ENCODE measurements around the gene RNF32. TPM values are rescaled to one million over a fixed set of nuclear protein-coding genes. Genes with fewer than 3 reads are reported as not detected.

Gene RNF32
- total and polyA plus RNA-seq, 5 donors from 2014 or later, result 0.81 to 5.4 (median 1.6) TPM

GRCh38 chr7:156604311-156604710, 36.3 kb upstream of the RNF32 start:
- Mint-ChIP-seq H3K4me3 (no peak overlapping the region), H3K27me3 (peaks cover 36% of the 10 kb centered on the region), H3K4me1 (peaks cover 0 to 11% (median 6%) of the 10 kb centered on the region in 4 donors), H3K36me3 (no peaks in the 10 kb centered on the region), H3K9me3 (no peaks in the 10 kb centered on the region), H3K27ac (no peak overlapping the region)
- Histone ChIP-seq H3K27me3 (ENCODE audit: control insufficient read depth, insufficient read depth, low read length) (no peaks in the 10 kb centered on the region), H3K36me3 (ENCODE audit: control insufficient read depth, insufficient read depth, low read length) (no peaks in the 10 kb centered on the region), H3K4me1 (ENCODE audit: control insufficient read depth, insufficient read depth, low read length, poor library complexity, severe bottlenecking) (peaks cover 10% of the 10 kb centered on the region), H3K9me3 (ENCODE audit: control insufficient read depth in 2 of 2, low read length in 2 of 2) (no peaks in the 10 kb centered on the region), H3K27ac (ENCODE audit: insufficient read depth, low read length, poor library complexity, severe bottlenecking) (no peak overlapping the region), H3K4me3 (ENCODE audit: low read depth, low read length) (no peak overlapping the region)
- DNase-seq, result no peak
- ATAC-seq (ENCODE audit: low read depth in 2 of 2), result no peak

DNA sequence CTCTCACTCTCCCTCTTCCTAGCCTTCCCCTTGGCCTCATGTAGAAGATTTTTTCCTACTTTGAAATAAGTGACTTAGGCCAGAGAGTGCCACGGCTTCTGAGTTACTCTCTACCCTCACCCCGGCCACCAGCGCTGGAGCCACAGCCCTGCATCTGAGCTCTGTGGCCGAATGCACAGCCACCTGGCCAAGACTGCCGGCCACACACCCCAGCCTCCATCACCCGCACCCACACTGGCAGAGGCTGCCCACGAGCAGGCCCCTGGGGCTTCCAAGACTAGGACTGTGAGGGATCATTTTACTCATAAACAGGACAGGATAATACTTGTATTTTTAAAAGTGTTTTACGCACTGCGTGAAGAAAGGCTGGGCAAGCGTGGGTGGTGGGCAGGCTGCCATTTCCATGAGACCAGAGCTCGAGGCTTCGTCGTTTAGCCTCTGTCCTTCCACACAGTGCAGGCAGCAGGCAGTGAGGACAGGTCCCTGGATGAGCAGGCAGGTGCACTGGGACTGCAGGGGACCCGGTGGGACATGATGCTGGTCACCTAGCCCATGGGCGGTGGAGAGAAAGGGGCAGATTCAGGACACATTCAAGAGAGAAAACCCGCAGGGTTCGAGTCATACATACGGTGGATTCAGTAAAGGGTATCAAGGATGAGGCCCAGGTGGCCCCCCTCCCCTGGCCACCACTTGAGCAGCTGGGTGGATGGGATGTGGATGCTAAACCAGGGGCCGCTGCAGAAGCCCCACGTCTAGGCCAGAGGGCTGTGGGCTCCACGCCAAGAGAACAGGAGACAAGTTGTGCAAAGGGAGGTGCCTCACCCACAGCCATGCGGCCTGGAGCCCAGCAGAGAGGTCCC, 35.5 kb upstream of the RNF32 start:
- no peak overlapping the region for H3K27ac Mint-ChIP-seq

GRCh38 chr7:156606135-156606534, 34.4 kb upstream of the RNF32 start:
- no peak overlapping the region for H3K27ac ChIP-seq (ENCODE audit: insufficient read depth, low read length, poor library complexity, severe bottlenecking)
- peaks cover 4% of the 10 kb centered on the region for H3K27me3 ChIP-seq (ENCODE audit: control insufficient read depth, insufficient read depth, low read length)
- no peaks in the 10 kb centered on the region for H3K36me3 Mint-ChIP-seq
- peaks cover 10% of the 10 kb centered on the region for H3K4me1 ChIP-seq (ENCODE audit: control insufficient read depth, insufficient read depth, low read length, poor library complexity, severe bottlenecking)
- ATAC-seq (ENCODE audit: low read depth in 2 of 2) (no peak), DNase-seq (no peak)
- H3K4me3 ChIP-seq (ENCODE audit: low read depth, low read length), result no peak overlapping the region
- no peaks in the 10 kb centered on the region for H3K36me3 ChIP-seq (ENCODE audit: control insufficient read depth, insufficient read depth, low read length)
- H3K4me1 Mint-ChIP-seq, result peaks cover 0 to 14% (median 7%) of the 10 kb centered on the region in 4 donors
- no peak overlapping the region for H3K4me3 Mint-ChIP-seq
- no peaks in the 10 kb centered on the region for H3K9me3 Mint-ChIP-seq
- no peak overlapping the region for H3K27ac Mint-ChIP-seq
- peaks cover 43% of the 10 kb centered on the region for H3K27me3 Mint-ChIP-seq
- H3K9me3 ChIP-seq (ENCODE audit: control insufficient read depth in 2 of 2, low read length in 2 of 2), result no peaks in the 10 kb centered on the region

More for the DNA sequence above, 35.5 kb upstream of the RNF32 start:
- peaks cover 36% of the 10 kb centered on the region for H3K27me3 Mint-ChIP-seq
- Histone ChIP-seq H3K27ac (ENCODE audit: insufficient read depth, low read length, poor library complexity, severe bottlenecking) (no peak overlapping the region), H3K9me3 (ENCODE audit: control insufficient read depth in 2 of 2, low read length in 2 of 2) (no peaks in the 10 kb centered on the region), H3K36me3 (ENCODE audit: control insufficient read depth, insufficient read depth, low read length) (no peaks in the 10 kb centered on the region), H3K4me1 (ENCODE audit: control insufficient read depth, insufficient read depth, low read length, poor library complexity, severe bottlenecking) (peaks cover 10% of the 10 kb centered on the region), H3K4me3 (ENCODE audit: low read depth, low read length) (no peak overlapping the region), H3K27me3 (ENCODE audit: control insufficient read depth, insufficient read depth, low read length) (peaks cover 4% of the 10 kb centered on the region)
- ATAC-seq (ENCODE audit: low read depth in 2 of 2), result no peak
- no peaks in the 10 kb centered on the region for H3K9me3 Mint-ChIP-seq
- peak overlapping the region in 1 of 4 donors; percentile 11 for H3K4me3 Mint-ChIP-seq
- no peaks in the 10 kb centered on the region for H3K36me3 Mint-ChIP-seq
- no peak for DNase-seq
- peaks cover 0 to 11% (median 6%) of the 10 kb centered on the region in 4 donors for H3K4me1 Mint-ChIP-seq

GRCh38 chr7:156606691-156607331, 33.8 kb upstream of the RNF32 start:
- ATAC-seq (ENCODE audit: low read depth in 2 of 2) (no peak), DNase-seq (no peak)
- Histone ChIP-seq H3K36me3 (ENCODE audit: control insufficient read depth, insufficient read depth, low read length) (no peaks in the 10 kb centered on the region), H3K27ac (ENCODE audit: insufficient read depth, low read length, poor library complexity, severe bottlenecking) (no peak overlapping the region), H3K9me3 (ENCODE audit: control insufficient read depth in 2 of 2, low read length in 2 of 2) (no peaks in the 10 kb centered on the region), H3K4me1 (ENCODE audit: control insufficient read depth, insufficient read depth, low read length, poor library complexity, severe bottlenecking) (peaks cover 11% of the 10 kb centered on the region), H3K4me3 (ENCODE audit: low read depth, low read length) (no peak overlapping the region), H3K27me3 (ENCODE audit: control insufficient read depth, insufficient read depth, low read length) (peaks cover 4% of the 10 kb centered on the region)
- no peaks in the 10 kb centered on the region for H3K36me3 Mint-ChIP-seq
- peak overlapping the region in 2 of 4 donors; percentile 13 to 29 for H3K4me3 Mint-ChIP-seq
- no peak overlapping the region for H3K27ac Mint-ChIP-seq
- no peaks in the 10 kb centered on the region for H3K9me3 Mint-ChIP-seq
- H3K4me1 Mint-ChIP-seq, result peaks cover 0 to 14% (median 7%) of the 10 kb centered on the region in 4 donors
- H3K27me3 Mint-ChIP-seq, result peaks cover 47% of the 10 kb centered on the region

DNA sequence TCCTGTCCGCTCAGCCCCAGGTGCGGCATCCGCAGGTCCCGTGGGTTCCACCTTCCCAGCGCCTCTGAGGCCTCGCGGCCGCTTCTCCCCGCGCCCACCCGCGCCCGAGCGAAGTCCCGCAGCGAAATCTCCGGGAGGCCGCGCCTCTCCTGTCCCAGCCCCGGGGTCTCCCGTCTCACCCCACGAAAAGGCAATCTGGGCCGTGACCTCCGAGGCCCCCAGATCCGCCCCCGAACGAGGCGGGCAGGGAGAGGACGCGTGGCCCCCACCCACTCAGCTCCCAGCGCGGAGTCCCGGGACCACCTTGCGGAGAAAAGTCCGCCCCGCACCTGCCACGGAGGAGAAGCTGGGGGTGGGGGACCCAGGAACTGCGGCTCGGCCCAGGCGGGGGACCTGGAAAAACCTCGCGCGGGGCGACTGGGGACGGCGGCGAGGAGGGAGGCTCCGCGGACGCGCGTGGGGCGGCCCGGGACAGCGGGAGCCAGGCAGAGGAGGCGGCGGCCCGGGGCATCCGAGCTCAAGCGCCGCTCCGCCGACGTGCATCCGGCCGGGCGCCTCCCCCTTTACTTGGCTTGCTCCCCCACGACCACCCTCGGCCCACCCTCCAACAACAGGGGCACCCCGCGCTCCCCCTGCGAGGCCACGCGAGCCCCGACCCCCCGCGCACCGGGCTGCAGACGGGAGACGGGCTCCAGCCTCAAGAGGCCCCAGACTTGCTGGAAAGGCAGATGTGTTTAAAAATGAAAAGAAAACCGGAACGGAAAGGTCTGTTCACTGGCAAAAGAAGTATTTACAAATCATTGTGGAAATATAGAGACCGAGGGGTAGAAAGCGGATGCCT, 33.0 kb upstream of the RNF32 start:
- no peak for DNase-seq
- H3K4me1 Mint-ChIP-seq, result peaks cover 0 to 21% (median 14%) of the 10 kb centered on the region in 4 donors
- Histone ChIP-seq H3K36me3 (ENCODE audit: control insufficient read depth, insufficient read depth, low read length) (no peaks in the 10 kb centered on the region), H3K27ac (ENCODE audit: insufficient read depth, low read length, poor library complexity, severe bottlenecking) (no peak overlapping the region), H3K27me3 (ENCODE audit: control insufficient read depth, insufficient read depth, low read length) (peaks cover 4% of the 10 kb centered on the region), H3K9me3 (ENCODE audit: control insufficient read depth in 2 of 2, low read length in 2 of 2) (no peaks in the 10 kb centered on the region), H3K4me1 (ENCODE audit: control insufficient read depth, insufficient read depth, low read length, poor library complexity, severe bottlenecking) (peaks cover 19% of the 10 kb centered on the region), H3K4me3 (ENCODE audit: low read depth, low read length) (no peak overlapping the region)
- no peak for ATAC-seq (ENCODE audit: low read depth in 2 of 2)
- H3K9me3 Mint-ChIP-seq, result no peaks in the 10 kb centered on the region
- H3K27me3 Mint-ChIP-seq, result peaks cover 48% of the 10 kb centered on the region
- H3K27ac Mint-ChIP-seq, result no peak overlapping the region
- no peaks in the 10 kb centered on the region for H3K36me3 Mint-ChIP-seq
- H3K4me3 Mint-ChIP-seq, result peak overlapping the region in 2 of 4 donors; percentile 32 to 62

DNA sequence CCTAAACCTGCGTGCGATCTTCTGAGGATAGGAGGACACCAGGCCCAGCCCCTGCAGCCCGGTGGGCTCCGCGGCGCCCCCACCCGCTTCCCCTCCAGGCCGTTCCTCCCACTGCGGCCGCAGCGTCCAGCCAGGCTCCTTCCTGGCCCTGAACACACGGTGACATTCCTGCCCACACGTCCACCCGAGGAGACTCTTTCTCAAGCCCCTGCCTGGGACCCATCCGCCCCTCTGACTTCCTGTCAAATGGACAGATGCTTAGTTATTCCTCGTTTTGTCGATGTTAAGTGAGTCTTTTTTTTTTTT, 32.4 kb upstream of the RNF32 start:
- H3K27ac Mint-ChIP-seq, result no peak overlapping the region

GRCh38 chr7:156609010-156609877, 31.3 kb upstream of the RNF32 start:
- Mint-ChIP-seq H3K9me3 (no peaks in the 10 kb centered on the region), H3K4me3 (peak overlapping the region in 2 of 4 donors; percentile 18 to 65), H3K4me1 (peaks cover 4 to 31% (median 20%) of the 10 kb centered on the region in 4 donors), H3K36me3 (no peaks in the 10 kb centered on the region), H3K27me3 (peaks cover 51% of the 10 kb centered on the region), H3K27ac (no peak overlapping the region)
- Histone ChIP-seq H3K27me3 (ENCODE audit: control insufficient read depth, insufficient read depth, low read length) (peaks cover 4% of the 10 kb centered on the region), H3K4me1 (ENCODE audit: control insufficient read depth, insufficient read depth, low read length, poor library complexity, severe bottlenecking) (peaks cover 28% of the 10 kb centered on the region), H3K27ac (ENCODE audit: insufficient read depth, low read length, poor library complexity, severe bottlenecking) (no peak overlapping the region), H3K4me3 (ENCODE audit: low read depth, low read length) (no peak overlapping the region), H3K36me3 (ENCODE audit: control insufficient read depth, insufficient read depth, low read length) (no peaks in the 10 kb centered on the region), H3K9me3 (ENCODE audit: control insufficient read depth in 2 of 2, low read length in 2 of 2) (no peaks in the 10 kb centered on the region)
- ATAC-seq (ENCODE audit: low read depth in 2 of 2), result no peak
- no peak for DNase-seq

More for the DNA sequence above, 32.4 kb upstream of the RNF32 start:
- H3K27me3 ChIP-seq (ENCODE audit: control insufficient read depth, insufficient read depth, low read length), result peaks cover 4% of the 10 kb centered on the region
- ATAC-seq (ENCODE audit: low read depth in 2 of 2) (no peak), DNase-seq (no peak)
- Mint-ChIP-seq H3K36me3 (no peaks in the 10 kb centered on the region), H3K4me1 (peaks cover 4 to 27% (median 18%) of the 10 kb centered on the region in 4 donors), H3K9me3 (no peaks in the 10 kb centered on the region), H3K27me3 (peaks cover 54% of the 10 kb centered on the region), H3K4me3 (peak overlapping the region in 3 of 4 donors; percentile 32 to 62 (median 41))
- no peak overlapping the region for H3K27ac ChIP-seq (ENCODE audit: insufficient read depth, low read length, poor library complexity, severe bottlenecking)
- H3K9me3 ChIP-seq (ENCODE audit: control insufficient read depth in 2 of 2, low read length in 2 of 2), result no peaks in the 10 kb centered on the region
- no peak overlapping the region for H3K4me3 ChIP-seq (ENCODE audit: low read depth, low read length)
- peaks cover 24% of the 10 kb centered on the region for H3K4me1 ChIP-seq (ENCODE audit: control insufficient read depth, insufficient read depth, low read length, poor library complexity, severe bottlenecking)
- no peaks in the 10 kb centered on the region for H3K36me3 ChIP-seq (ENCODE audit: control insufficient read depth, insufficient read depth, low read length)
